ENCODE data around the gene MARVELD3. TPM values are rescaled to one million over a fixed set of nuclear protein-coding genes. Genes with fewer than 3 reads are reported as not detected.
A peak's percentile ranks its signal among the peaks of the same experiment; 100 is the strongest.

Gene MARVELD3
- total RNA-seq, 1 experiment from 2014 or later: 51.7 TPM

GRCh38 chr16:71648162-71648561 is 22.2 kb downstream of the MARVELD3 start:
- H3K27ac Mint-ChIP-seq (ENCODE audit: unreplicated experiment): no peak overlapping the region
- no TSS peak for BruUV-seq (replicated peaks)

GRCh38 chr16:71648921-71649320 is 22.9 kb downstream of the MARVELD3 start:
- Mint-ChIP-seq H3K4me1 (ENCODE audit: low read depth, unreplicated experiment) (no peaks in the 10 kb centered on the region), H3K27me3 (ENCODE audit: insufficient read depth, unreplicated experiment) (no peaks in the 10 kb centered on the region), H3K36me3 (ENCODE audit: insufficient read depth, unreplicated experiment) (peaks cover 49% of the 10 kb centered on the region), H3K9me3 (ENCODE audit: unreplicated experiment) (no peaks in the 10 kb centered on the region), H3K27ac (ENCODE audit: unreplicated experiment) (peak overlapping the region; percentile 25), H3K4me3 (ENCODE audit: unreplicated experiment) (no peak overlapping the region)
- 0 out of 2 replicates have a peak, but pooled peaks cover 3% of the 10 kb centered on the region for H3K36me3 ChIP-seq (ENCODE audit: control insufficient read depth, insufficient read depth, low read length)
- peak in 1 of 2 experiments; percentile 38 for DNase-seq
- no peaks in the 10 kb centered on the region for H3K27me3 ChIP-seq (replicated peaks; ENCODE audit: control insufficient read depth, insufficient read depth, low read length)
- ChIA-PET CTCF (no interaction called here), POLR2A (no interaction called here)
- intact Hi-C loops (cut with micrococcal nuclease; ENCODE audit: unreplicated experiment): loop anchor here (5.0 to 10.0 kb wide), 2 partner anchors 98 to 316 kb away; no protein-coding TSS in a partner anchor
- no peak overlapping the region for H3K4me3 ChIP-seq (ENCODE audit: low read depth, low read length)
- H3K4me1 ChIP-seq: no peaks in the 10 kb centered on the region
- BruUV-seq (replicated peaks): no TSS peak
- peak; percentile 61 to 83 for TF ChIP-seq CTCF (IDR thresholded peaks at IDR 0.05; ENCODE audit: insufficient read depth in 1 of 2, low read depth in 1 of 2, low read length in 1 of 2, severe bottlenecking in 1 of 2, unreplicated experiment in 1 of 2)
- no peaks in the 10 kb centered on the region for H3K9me3 ChIP-seq

More at GRCh38 chr16:71648162-71648561, 22.2 kb downstream of the MARVELD3 start:
- Histone ChIP-seq H3K4me1 (no peaks in the 10 kb centered on the region), H3K4me3 (ENCODE audit: low read depth, low read length) (no peak overlapping the region), H3K36me3 (ENCODE audit: control insufficient read depth, insufficient read depth, low read length) (0 out of 2 replicates have a peak, but pooled peaks cover 3% of the 10 kb centered on the region), H3K27me3 (replicated peaks; ENCODE audit: control insufficient read depth, insufficient read depth, low read length) (no peaks in the 10 kb centered on the region), H3K9me3 (no peaks in the 10 kb centered on the region)
- Mint-ChIP-seq H3K4me1 (ENCODE audit: low read depth, unreplicated experiment) (no peaks in the 10 kb centered on the region), H3K9me3 (ENCODE audit: unreplicated experiment) (no peaks in the 10 kb centered on the region), H3K27me3 (ENCODE audit: insufficient read depth, unreplicated experiment) (no peaks in the 10 kb centered on the region), H3K4me3 (ENCODE audit: unreplicated experiment) (no peak overlapping the region), H3K36me3 (ENCODE audit: insufficient read depth, unreplicated experiment) (peaks cover 47% of the 10 kb centered on the region)
- intact Hi-C loops (cut with micrococcal nuclease; ENCODE audit: unreplicated experiment): loop anchor here (5.0 to 10.0 kb wide), 2 partner anchors 99 to 317 kb away; no protein-coding TSS in a partner anchor
- TF ChIP-seq CTCF (IDR thresholded peaks at IDR 0.05; ENCODE audit: insufficient read depth in 1 of 2, low read depth in 1 of 2, low read length in 1 of 2, severe bottlenecking in 1 of 2, unreplicated experiment in 1 of 2): no peak
- CTCF ChIA-PET: interaction anchor here (0.9 kb wide), 1 partner anchor 22 kb away, joined by 7 read pairs; the partner anchor contains the start of gene MARVELD3
- no peak for DNase-seq
- POLR2A ChIA-PET: no interaction called here

GRCh38 chr16:71649704-71650103 is 23.7 kb downstream of the MARVELD3 start:
- Histone ChIP-seq H3K4me1 (no peaks in the 10 kb centered on the region), H3K4me3 (ENCODE audit: low read depth, low read length) (no peak overlapping the region), H3K36me3 (ENCODE audit: control insufficient read depth, insufficient read depth, low read length) (0 out of 2 replicates have a peak, but pooled peaks cover 3% of the 10 kb centered on the region), H3K27me3 (replicated peaks; ENCODE audit: control insufficient read depth, insufficient read depth, low read length) (no peaks in the 10 kb centered on the region), H3K9me3 (no peaks in the 10 kb centered on the region)
- Mint-ChIP-seq H3K9me3 (ENCODE audit: unreplicated experiment) (no peaks in the 10 kb centered on the region), H3K27me3 (ENCODE audit: insufficient read depth, unreplicated experiment) (no peaks in the 10 kb centered on the region), H3K36me3 (ENCODE audit: insufficient read depth, unreplicated experiment) (peaks cover 56% of the 10 kb centered on the region), H3K4me3 (ENCODE audit: unreplicated experiment) (no peak overlapping the region), H3K27ac (ENCODE audit: unreplicated experiment) (no peak overlapping the region), H3K4me1 (ENCODE audit: low read depth, unreplicated experiment) (no peaks in the 10 kb centered on the region)
- intact Hi-C loops (cut with micrococcal nuclease; ENCODE audit: unreplicated experiment): loop anchor here (5.0 to 10.0 kb wide), 2 partner anchors 98 to 315 kb away; no protein-coding TSS in a partner anchor
- no peak for DNase-seq
- ChIA-PET POLR2A (no interaction called here), CTCF (no interaction called here)
- BruUV-seq (replicated peaks): no TSS peak
- no peak for TF ChIP-seq CTCF (IDR thresholded peaks at IDR 0.05; ENCODE audit: insufficient read depth in 1 of 2, low read depth in 1 of 2, low read length in 1 of 2, severe bottlenecking in 1 of 2, unreplicated experiment in 1 of 2)

Measured in Caco-2 (cell line).